Mesothelial cell of epicardium (in vitro differentiated cells): ENCODE measurements around the gene HDAC4. TPM values are rescaled to one million over a fixed set of nuclear protein-coding genes. Genes with fewer than 3 reads are reported as not detected.
A peak's percentile ranks its signal among the peaks of the same experiment; 100 is the strongest.

Source experiments
- DNase-seq, 2 experiments: peaks; one replicate each; pipeline ENCODE4 v3.0.0; 2021; ENCODE audit warnings: low spot score in 2 of 2; ENCODE audit not compliant: unreplicated experiment in 2 of 2
- H3K27ac Mint-ChIP-seq: 2 replicates; pipeline ENCODE4 v1.8.0; 2021; ENCODE audit warnings: mixed read lengths
- H3K27me3 Mint-ChIP-seq: 2 replicates; pipeline ENCODE4 v1.8.0; 2021; ENCODE audit warnings: low read depth, mixed read lengths
- H3K36me3 Mint-ChIP-seq: 2 replicates; pipeline ENCODE4 v1.8.0; 2021; ENCODE audit warnings: mixed read lengths
- H3K4me1 Mint-ChIP-seq: 2 replicates; pipeline ENCODE4 v1.8.0; 2021; ENCODE audit warnings: mixed read lengths
- H3K4me3 Mint-ChIP-seq: 2 replicates; pipeline ENCODE4 v1.8.0; 2021; ENCODE audit warnings: mild to moderate bottlenecking, moderate library complexity, mixed read lengths
- H3K9me3 Mint-ChIP-seq: 2 replicates; pipeline ENCODE4 v1.8.0; 2021; ENCODE audit warnings: mixed read lengths
- CTCF ChIP-seq: fragments of 200-600 bp; sonication (generic); IDR thresholded peaks from one replicate; pipeline ENCODE4 v1.5.0; 2021; ENCODE audit warnings: antibody characterized with exemption; ENCODE audit not compliant: unreplicated experiment
- total RNA-seq: library from RNA; stranded (reverse); gene quantifications from 3 replicates; pipeline ENCODE4 v1.2.1, GENCODE V29; 2021

The HDAC4 gene
- total RNA-seq, 1 donor from 2014 or later, result 59.2 TPM

GRCh38 chr2:239108459-239108858 lies 292.4 kb downstream of the HDAC4 start:
- TF ChIP-seq CTCF, result no peak
- Mint-ChIP-seq H3K27ac (no peak overlapping the region), H3K9me3 (no peaks in the 10 kb centered on the region), H3K27me3 (no peaks in the 10 kb centered on the region), H3K36me3 (no peaks in the 10 kb centered on the region), H3K4me1 (peaks cover 11% of the 10 kb centered on the region), H3K4me3 (no peak overlapping the region)
- DNase-seq, result no peak

- Mint-ChIP-seq H3K9me3 (no peaks in the 10 kb centered on the region), H3K27ac (no peak overlapping the region), H3K4me3 (no peak overlapping the region), H3K4me1 (peaks cover 5% of the 10 kb centered on the region), H3K36me3 (no peaks in the 10 kb centered on the region), H3K27me3 (no peaks in the 10 kb centered on the region)
- no peak for DNase-seq
- no peak for TF ChIP-seq CTCF
Observed at GRCh38 chr2:239107936-239108335, 292.9 kb downstream of the HDAC4 start.

- Mint-ChIP-seq H3K27ac (no peak overlapping the region), H3K4me3 (no peak overlapping the region), H3K4me1 (peaks cover 4% of the 10 kb centered on the region), H3K9me3 (no peaks in the 10 kb centered on the region), H3K36me3 (no peaks in the 10 kb centered on the region), H3K27me3 (no peaks in the 10 kb centered on the region)
- DNase-seq, result no peak
- no peak for TF ChIP-seq CTCF
Observed at GRCh38 chr2:239106966-239107365, 293.9 kb downstream of the HDAC4 start.

GRCh38 chr2:239106314-239106908 lies 294.4 kb downstream of the HDAC4 start:
- Mint-ChIP-seq H3K4me1 (peaks cover 2% of the 10 kb centered on the region), H3K27me3 (no peaks in the 10 kb centered on the region), H3K9me3 (no peaks in the 10 kb centered on the region), H3K27ac (no peak overlapping the region), H3K4me3 (no peak overlapping the region), H3K36me3 (no peaks in the 10 kb centered on the region)
- DNase-seq, result peak in 1 of 2 experiments; percentile 69
- peak; percentile 38 for TF ChIP-seq CTCF

GRCh38 chr2:239105234-239105633 lies 295.6 kb downstream of the HDAC4 start:
- Mint-ChIP-seq H3K36me3 (peaks cover 2% of the 10 kb centered on the region), H3K27ac (no peak overlapping the region), H3K9me3 (no peaks in the 10 kb centered on the region), H3K27me3 (no peaks in the 10 kb centered on the region), H3K4me3 (no peak overlapping the region), H3K4me1 (peaks cover 2% of the 10 kb centered on the region)
- no peak for DNase-seq
- no peak for TF ChIP-seq CTCF

- TF ChIP-seq CTCF, result no peak
- Mint-ChIP-seq H3K9me3 (no peaks in the 10 kb centered on the region), H3K36me3 (peaks cover 4% of the 10 kb centered on the region), H3K4me1 (peaks cover 2% of the 10 kb centered on the region), H3K27ac (no peak overlapping the region), H3K27me3 (no peaks in the 10 kb centered on the region), H3K4me3 (no peak overlapping the region)
- no peak for DNase-seq
Observed at GRCh38 chr2:239104800-239105199, 296.0 kb downstream of the HDAC4 start.
